GM21619 (cell line): ENCODE results near the gene DNAH11.

Experiments
- ATAC-seq: cut with Tn5 transposase; IDR thresholded peaks from one replicate; pipeline ENCODE4 v1.9.1; 2021; ENCODE audit not compliant: unreplicated experiment

The DNAH11 gene

GRCh38 chr7:21547501-21547900 lies 4.7 kb downstream of the DNAH11 start:
- ATAC-seq: no peak

- no peak for ATAC-seq
Measured at GRCh38 chr7:21548491-21548890, 5.7 kb downstream of the DNAH11 start.

- no peak for ATAC-seq
Measured at GRCh38 chr7:21550076-21550475, 7.2 kb downstream of the DNAH11 start.

GRCh38 chr7:21550821-21551531 lies 8.1 kb downstream of the DNAH11 start:
- no peak for ATAC-seq

GRCh38 chr7:21562385-21562784 lies 19.5 kb downstream of the DNAH11 start:
- no peak for ATAC-seq

GRCh38 chr7:21565614-21566013 lies 22.8 kb downstream of the DNAH11 start:
- ATAC-seq: no peak

- ATAC-seq: no peak
Measured at GRCh38 chr7:21566094-21566493, 23.3 kb downstream of the DNAH11 start.

GRCh38 chr7:21568762-21569161 lies 25.9 kb downstream of the DNAH11 start:
- ATAC-seq: no peak

- no peak for ATAC-seq
Measured at GRCh38 chr7:21572331-21573313, 29.8 kb downstream of the DNAH11 start.

- ATAC-seq: no peak
Measured at GRCh38 chr7:21579341-21580072, 36.7 kb downstream of the DNAH11 start.

GRCh38 chr7:21580073-21580521 lies 37.3 kb downstream of the DNAH11 start:
- ATAC-seq: no peak

- ATAC-seq: no peak
Measured at GRCh38 chr7:21585070-21585724, 42.4 kb downstream of the DNAH11 start.

- no peak for ATAC-seq
Measured at GRCh38 chr7:21587139-21587784, 44.4 kb downstream of the DNAH11 start.

GRCh38 chr7:21596801-21597200 lies 54.0 kb downstream of the DNAH11 start:
- ATAC-seq: no peak

- no peak for ATAC-seq
Measured at GRCh38 chr7:21603462-21603861, 60.6 kb downstream of the DNAH11 start.

- no peak for ATAC-seq
Measured at GRCh38 chr7:21603972-21604749, 61.3 kb downstream of the DNAH11 start.

- ATAC-seq: no peak
Measured at GRCh38 chr7:21605008-21605585, 62.3 kb downstream of the DNAH11 start.

GRCh38 chr7:21608465-21608864 lies 65.6 kb downstream of the DNAH11 start:
- ATAC-seq: no peak

GRCh38 chr7:21611129-21611528 lies 68.3 kb downstream of the DNAH11 start:
- no peak for ATAC-seq
